ENCODE measurements around the gene PCSK5.
"Not testable (repeated sequence)": the region's sequence is repeated elsewhere in the genome, so short reads cannot be mapped to it uniquely, and the experiment has no call there.

Gene PCSK5

GRCh38 chr9:75891277-75891741 is 836 bp downstream of the PCSK5 start:
- DNase-seq: peak; percentile 31

- DNase-seq: peak; percentile 3
These were observed 1.3 kb downstream of the PCSK5 start for GRCh38 chr9:75891771-75892215.

GRCh38 chr9:75892216-75892911 is 1.9 kb downstream of the PCSK5 start:
- DNase-seq: no peak

GRCh38 chr9:75893106-75893505 is 2.6 kb downstream of the PCSK5 start:
- no peak for DNase-seq

GRCh38 chr9:75894566-75894965 is 4.1 kb downstream of the PCSK5 start:
- DNase-seq: no peak

- no peak for DNase-seq
These were observed 4.6 kb downstream of the PCSK5 start for GRCh38 chr9:75895112-75895511.

- DNase-seq: no peak
These were observed 5.7 kb downstream of the PCSK5 start for GRCh38 chr9:75896193-75896592.

GRCh38 chr9:75900893-75901524 is 10.5 kb downstream of the PCSK5 start:
- DNase-seq: not testable (repeated sequence)

GRCh38 chr9:75903785-75904360 is 13.4 kb downstream of the PCSK5 start:
- DNase-seq: no peak

GRCh38 chr9:75904364-75904763 is 13.9 kb downstream of the PCSK5 start:
- DNase-seq: no peak

GRCh38 chr9:75906531-75906930 is 16.1 kb downstream of the PCSK5 start:
- no peak for DNase-seq

- no peak for DNase-seq
These were observed 16.9 kb downstream of the PCSK5 start for GRCh38 chr9:75907329-75907728.

- no peak for DNase-seq
These were observed 17.4 kb downstream of the PCSK5 start for GRCh38 chr9:75907923-75908322.

GRCh38 chr9:75909776-75910175 is 19.3 kb downstream of the PCSK5 start:
- DNase-seq: no peak

- no peak for DNase-seq
These were observed 20.3 kb downstream of the PCSK5 start for GRCh38 chr9:75910731-75911130.

GRCh38 chr9:75911390-75911789 is 20.9 kb downstream of the PCSK5 start:
- no peak for DNase-seq

GRCh38 chr9:75912951-75913350 is 22.5 kb downstream of the PCSK5 start:
- DNase-seq: no peak

GRCh38 chr9:75914002-75914401 is 23.5 kb downstream of the PCSK5 start:
- no peak for DNase-seq

GRCh38 chr9:75914883-75915452 is 24.5 kb downstream of the PCSK5 start:
- DNase-seq: no peak

- DNase-seq: no peak
These were observed 27.7 kb downstream of the PCSK5 start for GRCh38 chr9:75918154-75918553.

- DNase-seq: no peak
These were observed 28.4 kb downstream of the PCSK5 start for GRCh38 chr9:75918909-75919308.

GRCh38 chr9:75921391-75922127 is 31.1 kb downstream of the PCSK5 start:
- DNase-seq: no peak

GRCh38 chr9:75926385-75926784 is 35.9 kb downstream of the PCSK5 start:
- no peak for DNase-seq
